ENCODE results near the gene NHP2.

NHP2 gene

DNA sequence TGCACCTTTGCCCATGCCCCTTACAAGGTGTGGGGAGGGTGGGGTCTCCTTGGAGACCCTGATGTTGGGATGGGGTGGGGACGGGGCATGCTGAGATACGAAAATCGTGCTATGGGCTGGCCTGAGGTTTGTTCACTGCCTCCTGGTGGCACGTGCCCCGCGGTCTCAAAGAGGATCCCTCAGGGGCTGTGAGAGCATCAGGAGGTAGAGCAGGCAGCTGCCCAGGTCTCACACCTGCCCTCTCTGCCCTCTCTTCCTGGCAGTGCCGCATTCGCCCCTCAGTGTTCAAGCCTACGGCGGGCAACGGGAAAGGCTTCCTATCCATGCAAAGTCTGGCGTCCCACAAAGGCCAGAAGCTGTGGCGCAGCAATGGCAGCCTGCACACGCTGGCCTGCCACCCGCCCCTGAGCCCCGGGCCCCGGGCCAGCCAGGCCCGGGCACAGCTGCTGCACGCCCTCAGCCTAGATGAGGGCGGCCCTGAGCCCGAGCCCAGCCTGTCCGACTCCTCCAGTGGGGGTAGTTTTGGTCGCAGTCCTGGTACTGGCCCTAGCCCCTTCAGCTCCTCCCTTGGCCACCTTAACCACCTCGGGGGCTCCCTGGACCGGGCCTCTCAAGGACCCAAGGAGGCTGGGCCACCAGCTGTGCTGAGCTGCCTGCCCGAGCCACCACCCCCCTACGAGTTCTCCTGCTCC, 33.6 kb downstream of the NHP2 start:
- Histone ChIP-seq H3K27ac (peak overlapping the region in 1 of 21 experiments; percentile 19), H3K4me3 (no peak overlapping the region)

DNA sequence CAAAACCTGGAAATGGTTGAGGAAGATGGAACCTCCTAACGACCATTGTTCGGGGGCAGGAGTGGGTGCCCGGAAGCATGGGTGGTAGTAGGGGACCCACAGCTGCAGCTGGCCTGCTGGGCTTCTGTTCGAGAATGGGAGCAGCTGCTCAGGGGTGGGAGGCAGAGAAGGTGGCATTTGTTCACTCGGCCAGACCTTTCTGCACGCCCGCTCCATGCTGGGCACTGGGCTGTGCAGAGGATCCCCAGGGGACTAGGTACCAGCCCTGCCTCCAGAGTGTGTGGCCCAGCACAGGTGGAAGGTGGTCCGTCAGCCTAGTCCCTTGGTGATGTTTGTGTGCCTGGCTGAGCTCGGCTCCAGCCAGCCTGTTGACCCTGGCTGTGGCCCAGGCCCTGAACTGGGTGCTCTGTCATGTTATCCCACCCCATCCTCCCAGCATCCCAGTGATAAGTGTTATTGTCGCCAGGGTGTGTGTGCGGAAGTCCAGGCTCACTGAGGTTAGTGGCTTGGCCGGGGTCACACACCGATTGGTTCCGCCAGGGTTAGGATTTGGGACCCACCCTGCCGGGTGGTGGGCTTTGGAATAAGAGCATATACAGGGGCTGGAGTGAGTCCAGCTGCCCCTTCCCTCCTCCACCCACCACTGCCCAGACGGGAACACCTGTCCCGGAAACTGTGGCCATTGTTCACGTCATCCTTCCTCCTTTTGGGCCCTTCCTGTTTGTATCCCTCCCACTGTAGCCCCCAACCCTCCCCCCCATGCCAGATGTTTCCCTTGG, 35.6 kb downstream of the NHP2 start:
- Histone ChIP-seq H3K27ac (peak overlapping the region in 2 of 21 experiments; percentile 17 to 60), H3K4me3 (no peak overlapping the region)

DNA sequence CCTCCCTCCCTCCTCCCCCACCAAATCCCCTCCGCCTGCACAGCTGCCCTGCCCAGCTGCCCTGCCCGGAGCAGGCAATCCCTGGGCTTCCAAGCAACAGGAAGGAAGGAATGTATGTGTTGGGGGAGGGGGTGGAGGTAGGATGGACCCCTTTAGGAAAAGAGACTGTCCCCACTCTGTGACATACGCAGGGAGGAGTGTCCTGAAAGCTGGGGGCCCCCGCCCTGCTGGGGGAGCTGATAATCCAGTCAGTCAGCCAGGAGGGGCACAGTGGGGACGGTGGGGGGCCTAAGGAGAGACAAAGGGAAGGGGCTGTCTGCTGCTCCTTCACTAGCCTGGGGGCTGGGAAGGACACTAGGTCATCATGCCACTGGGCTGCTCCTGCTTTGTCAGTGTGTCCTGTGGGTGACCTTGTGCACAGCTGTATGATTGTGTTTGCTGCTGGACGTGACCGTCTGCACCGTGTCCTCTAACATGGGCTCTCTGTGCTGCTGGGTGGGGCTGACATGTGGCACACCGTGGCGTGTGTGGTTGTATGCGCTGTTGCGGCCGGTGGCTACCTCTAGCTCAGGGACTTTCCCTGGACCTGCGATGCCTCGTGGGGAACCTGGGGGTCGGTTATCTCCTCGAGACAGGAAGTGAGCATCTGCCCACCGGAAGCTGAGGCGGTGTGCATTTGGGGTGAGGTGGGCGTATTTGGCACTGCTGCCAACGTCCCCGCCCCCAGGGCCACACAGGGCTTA, 37.4 kb downstream of the NHP2 start:
- H3K27ac ChIP-seq, result peak overlapping the region in 4 of 21 experiments; percentile 4 to 58 (median 22)
- H3K4me3 ChIP-seq, result peak overlapping the region in 1 of 7 experiments; percentile 9

DNA sequence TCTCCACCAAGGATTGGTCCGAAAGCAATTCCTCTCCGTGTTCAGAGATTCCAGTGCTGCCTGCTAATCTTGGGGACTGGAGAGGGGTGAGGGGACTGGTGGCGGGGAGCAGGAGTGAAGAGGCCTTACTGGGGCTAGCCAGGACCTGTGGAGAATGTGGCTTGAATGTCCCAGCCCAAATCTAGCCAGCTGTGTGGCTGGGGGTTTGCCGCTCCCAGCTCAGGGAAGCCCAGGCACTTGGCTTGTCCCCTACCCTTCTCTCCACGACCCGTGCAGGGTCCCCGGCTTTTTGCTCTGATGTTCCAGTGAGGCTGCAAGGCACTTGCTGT, 37.9 kb downstream of the NHP2 start:
- Histone ChIP-seq H3K4me3 (peak overlapping the region in 1 of 7 experiments; percentile 9), H3K27ac (peak overlapping the region in 4 of 21 experiments; percentile 4 to 58 (median 22))

DNA sequence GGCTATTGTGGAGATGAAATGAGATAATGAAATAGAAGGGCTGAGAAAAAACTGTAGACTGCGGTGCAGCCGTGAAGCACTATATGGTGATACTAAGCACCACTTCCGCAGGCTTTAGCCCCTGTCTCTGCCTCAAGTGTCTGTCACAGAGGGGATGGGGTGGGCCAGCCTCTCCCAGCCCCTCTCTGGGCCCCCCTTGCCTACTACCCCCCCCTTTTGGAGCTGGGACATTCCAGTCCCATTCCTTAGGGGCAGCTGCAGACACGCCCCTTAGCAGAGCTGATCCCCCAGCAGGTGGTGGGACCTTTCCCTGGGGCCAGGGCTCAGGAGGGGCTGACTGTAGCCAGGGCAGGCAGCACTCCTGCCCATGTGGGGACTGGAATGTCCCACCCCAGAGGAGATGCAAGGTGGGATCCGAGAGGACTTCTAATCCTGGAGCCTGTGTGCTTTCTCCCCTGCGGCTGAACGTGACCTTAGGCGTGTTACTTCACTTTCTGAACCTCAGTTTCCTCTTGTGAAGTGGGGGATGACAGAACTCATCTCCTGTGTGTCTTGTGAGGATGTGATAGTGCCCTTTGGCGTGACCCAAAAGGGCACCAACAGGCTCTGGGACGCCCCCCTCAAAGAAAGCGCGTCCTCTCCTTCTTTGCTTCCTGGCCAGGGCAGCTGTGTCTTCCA, 38.4 kb downstream of the NHP2 start:
- Histone ChIP-seq H3K27ac (peak overlapping the region in 4 of 21 experiments; percentile 1 to 58 (median 22)), H3K4me3 (peak overlapping the region in 2 of 7 experiments; percentile 62 to 69)

DNA sequence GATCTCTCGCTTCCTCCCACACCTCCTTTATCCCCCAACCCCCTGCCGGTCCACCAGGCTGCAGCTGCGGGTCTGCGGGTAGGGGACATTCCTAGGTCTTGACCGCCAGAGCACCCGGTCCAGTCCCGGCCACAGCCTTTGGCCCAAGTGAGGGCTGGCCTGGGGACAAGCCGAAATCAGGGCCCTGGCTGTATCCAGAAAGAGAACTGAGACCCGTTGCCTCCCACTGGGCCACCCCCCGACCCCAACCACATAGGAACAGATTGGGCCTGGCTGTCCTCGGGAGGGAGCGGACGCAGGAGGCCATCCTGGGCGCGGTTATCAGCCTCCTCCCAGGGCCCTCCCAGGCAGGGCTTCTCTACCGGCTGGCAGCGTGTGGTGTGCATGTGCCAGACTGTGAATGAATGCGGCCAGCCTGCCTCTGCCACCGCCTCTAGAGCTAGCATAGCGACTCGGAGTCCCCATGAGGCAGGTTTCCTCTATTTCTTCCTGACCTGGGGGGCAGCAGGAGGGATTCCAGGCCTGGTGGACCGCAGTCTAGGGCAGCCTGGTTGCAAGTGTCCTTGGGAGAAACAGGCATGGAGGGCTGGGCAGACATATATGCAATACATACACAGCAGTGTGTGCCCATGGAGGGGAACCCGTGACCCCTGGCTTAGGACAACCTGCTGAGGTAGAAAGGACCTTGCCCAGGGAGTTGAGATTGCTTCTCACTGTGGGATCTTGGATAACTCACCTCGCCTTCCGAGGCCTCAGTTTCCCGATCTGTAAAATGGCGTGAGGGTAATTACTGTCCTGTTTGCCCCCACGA, 39.2 kb downstream of the NHP2 start:
- peak overlapping the region; percentile 43 to 69 (median 54) for H3K4me3 ChIP-seq

DNA sequence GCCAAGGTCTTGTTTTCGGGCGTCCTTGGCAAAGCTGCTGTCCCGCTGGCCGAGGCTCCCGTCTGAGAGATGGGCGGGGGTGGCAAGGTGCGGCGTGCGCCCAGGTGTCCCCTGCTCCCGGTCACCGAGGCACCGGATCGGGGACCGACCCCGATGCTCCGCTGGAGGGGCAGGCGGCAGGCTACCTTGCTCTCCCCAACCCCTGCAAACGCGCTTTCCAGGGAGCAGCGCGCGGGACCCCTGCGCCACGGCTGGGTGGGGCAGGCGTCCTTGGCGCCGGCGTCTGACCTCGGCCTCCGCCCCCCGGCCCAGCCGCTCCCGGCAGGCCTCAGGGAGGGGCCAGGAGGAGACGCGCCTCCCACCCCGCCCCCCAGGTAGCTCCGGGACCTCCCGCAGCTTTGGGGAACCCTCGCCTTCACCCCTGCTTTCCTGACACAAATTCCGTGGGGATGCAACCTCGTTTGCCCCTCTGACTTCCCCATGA, 39.8 kb downstream of the NHP2 start:
- Histone ChIP-seq H3K27ac (peak overlapping the region in 19 of 21 experiments; percentile 16 to 86 (median 74)), H3K4me3 (peak overlapping the region; percentile 43 to 69 (median 54))

More for the DNA sequence above, 39.2 kb downstream of the NHP2 start:
- peak overlapping the region in 17 of 21 experiments; percentile 1 to 86 (median 74) for H3K27ac ChIP-seq

DNA sequence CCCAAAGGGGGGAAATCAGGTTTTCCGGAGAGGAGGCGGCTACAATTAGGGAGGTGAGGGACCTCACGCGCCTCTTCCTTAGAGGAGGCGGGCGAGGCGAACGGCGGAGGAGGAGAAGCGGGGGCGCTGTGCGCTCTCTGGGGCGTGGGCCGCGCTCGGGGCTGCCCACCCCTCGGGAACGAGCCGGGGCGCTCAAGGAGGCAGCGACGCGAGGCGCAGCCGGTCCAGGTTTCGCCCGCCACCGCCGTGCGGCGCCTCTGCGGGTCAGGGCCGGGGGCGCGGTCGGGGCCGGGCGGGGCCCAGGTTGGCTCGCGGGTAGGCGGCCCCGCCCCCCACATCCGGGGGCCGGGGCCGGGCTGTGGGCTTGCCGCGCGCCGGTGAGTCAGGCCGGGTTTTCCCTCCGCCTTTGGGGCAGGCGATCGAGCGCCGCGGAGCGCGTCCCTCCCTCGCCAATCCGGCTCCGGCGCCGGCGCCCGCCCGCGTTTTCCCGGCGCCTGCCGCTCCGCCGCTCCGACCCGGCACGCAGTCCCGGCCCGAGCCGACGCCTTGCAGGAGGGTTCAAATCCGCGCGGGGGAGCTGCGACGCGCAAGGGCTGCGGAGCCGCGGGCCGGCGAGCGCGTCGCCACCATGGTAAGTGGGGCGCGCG, 40.4 kb downstream of the NHP2 start, which contains the start of gene N4BP3:
N4BP3 (plus strand) TSS at position 392 of the 647 bp plus-strand sequence. CDS start 6,052 bp downstream, outside the sequence.
- Histone ChIP-seq H3K27ac (peak within 1 kb of the TSS in 19 of 21 experiments; percentile 18 to 86 (median 74)), H3K4me3 (peak within 1 kb of the TSS; percentile 43 to 69 (median 54))

DNA sequence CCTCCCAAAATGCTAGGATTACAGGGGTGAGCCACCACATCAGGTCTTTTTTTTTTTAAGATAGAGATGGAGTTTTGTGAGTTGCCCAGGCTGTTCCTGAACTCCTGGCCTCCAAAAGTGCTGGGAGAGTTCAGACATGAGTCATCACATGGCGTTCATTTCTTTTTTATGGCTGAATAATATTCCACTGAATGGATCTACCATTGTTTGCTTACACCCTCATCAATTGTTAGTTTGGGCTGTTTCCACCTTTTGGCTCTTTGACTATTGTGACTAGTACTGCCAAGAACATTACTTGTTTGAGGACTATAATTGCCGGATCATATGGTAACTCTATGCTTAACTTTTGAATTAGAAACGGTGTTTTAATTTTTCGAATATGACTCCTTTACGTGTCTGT, 41.1 kb downstream of the NHP2 start:
- H3K4me3 ChIP-seq, result peak overlapping the region in 1 of 7 experiments; percentile 62
- H3K27ac ChIP-seq, result peak overlapping the region in 7 of 21 experiments; percentile 16 to 86 (median 65)

DNA sequence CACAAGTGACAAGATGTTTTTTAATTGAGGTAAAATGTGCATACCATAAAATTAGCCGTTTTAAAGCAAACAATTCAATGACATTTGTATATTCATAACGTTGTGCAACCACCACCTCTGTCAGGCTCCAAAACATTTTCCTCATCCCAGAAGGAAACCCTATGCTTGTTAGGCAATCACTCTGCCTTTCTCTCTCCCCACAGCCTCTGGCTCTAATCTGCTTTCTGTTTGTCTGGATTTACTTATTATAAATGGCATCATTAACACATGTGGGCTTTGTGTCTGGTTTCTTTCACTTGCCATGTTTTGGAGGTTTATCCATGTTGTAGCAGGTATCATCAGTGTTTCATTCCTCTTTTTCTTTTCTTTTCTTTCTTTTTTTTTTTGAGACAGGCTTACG, 41.8 kb downstream of the NHP2 start:
- peak overlapping the region in 2 of 21 experiments; percentile 16 to 74 for H3K27ac ChIP-seq
- H3K4me3 ChIP-seq, result no peak overlapping the region

DNA sequence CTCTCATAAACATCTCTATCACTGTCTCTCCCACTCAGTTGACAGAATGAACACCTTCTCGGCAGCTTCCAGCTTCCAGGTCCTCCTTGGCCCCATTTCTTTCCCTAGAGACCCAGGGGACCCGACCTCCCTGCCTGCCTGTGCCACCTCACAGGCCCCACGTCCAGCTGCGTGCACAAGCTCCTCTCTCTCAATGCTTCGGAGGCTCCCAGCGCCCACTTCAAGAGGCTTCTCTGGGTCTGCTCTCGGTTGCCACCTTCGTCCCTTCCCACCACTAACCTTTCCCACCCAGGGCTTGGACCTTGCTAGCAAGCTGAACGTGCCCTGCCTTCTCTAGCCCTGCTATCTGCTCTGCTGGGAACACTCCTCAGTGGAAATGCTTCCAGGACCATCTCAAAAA, 43.2 kb downstream of the NHP2 start:
- H3K4me3 ChIP-seq, result no peak overlapping the region
- no peak overlapping the region for H3K27ac ChIP-seq

DNA sequence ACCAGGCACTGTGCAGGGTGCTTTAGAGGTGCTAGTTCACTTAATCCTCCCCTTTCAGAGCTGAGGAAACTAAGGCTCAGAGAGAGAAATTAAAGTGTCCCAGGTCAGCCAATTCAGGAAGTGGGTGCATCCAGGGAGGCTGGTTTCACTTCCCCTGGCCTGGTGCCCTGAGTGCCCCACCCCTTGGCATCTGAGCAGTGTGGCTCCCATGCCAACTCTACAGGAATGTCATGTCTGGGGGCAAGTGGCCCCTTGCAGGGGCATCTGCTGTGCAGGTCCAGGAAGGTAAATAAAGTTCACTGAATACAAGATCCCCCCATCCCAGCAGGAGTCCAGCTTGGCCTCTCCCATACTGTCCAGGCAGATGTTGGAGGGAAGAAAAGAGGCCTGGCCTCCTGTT, 44.7 kb downstream of the NHP2 start:
- peak overlapping the region in 4 of 21 experiments; percentile 6 to 34 (median 22) for H3K27ac ChIP-seq
- H3K4me3 ChIP-seq, result no peak overlapping the region

DNA sequence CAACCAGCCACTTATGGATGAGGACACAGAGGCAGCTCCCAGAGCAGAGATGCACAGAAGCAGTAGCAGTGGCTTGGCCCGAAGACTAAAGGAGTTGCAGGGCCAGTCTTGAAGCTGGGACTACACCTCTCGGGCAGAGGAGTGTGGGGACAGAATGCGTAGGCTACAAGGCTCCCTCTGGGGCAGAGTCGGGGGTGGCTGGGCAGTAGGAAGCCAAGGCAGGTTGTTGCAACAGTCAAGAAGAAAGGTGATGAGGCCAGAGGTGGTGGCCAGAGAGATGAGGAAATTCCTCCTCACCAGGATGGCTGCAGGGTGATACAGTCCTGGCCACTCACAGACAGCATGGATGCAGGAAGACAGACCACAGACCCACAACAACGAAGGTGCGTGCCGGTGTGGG, 45.2 kb downstream of the NHP2 start:
- H3K27ac ChIP-seq, result peak overlapping the region in 3 of 21 experiments; percentile 6 to 34 (median 24)

DNA sequence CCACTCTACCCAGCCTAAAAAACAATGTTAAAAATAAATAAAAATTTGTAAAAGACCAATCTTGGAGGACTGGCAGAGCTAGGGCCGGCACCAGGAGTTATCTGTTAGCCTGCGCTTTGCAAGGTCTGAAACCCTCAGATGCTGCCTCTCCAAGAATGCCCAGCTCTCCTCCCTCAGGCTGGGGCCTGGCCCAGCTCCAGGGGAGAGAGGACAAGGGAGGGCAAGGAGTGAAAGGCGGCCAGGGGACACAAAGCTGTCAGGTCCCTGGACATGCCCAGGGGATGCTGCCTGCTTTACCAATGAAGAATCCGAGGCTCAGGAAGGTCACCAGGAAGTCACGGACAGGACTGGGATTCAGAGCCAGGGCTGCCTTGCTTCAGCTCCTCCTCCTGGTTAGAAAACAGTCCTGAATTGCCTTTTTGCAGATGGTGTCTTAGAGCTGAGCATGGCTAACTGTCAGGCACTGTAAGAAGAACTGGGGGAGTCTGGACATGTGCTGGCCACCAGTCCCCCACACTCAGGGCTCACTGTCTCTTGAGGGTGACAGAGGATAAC, 45.9 kb downstream of the NHP2 start:
- Histone ChIP-seq H3K4me3 (no peak overlapping the region), H3K27ac (peak overlapping the region in 1 of 21 experiments; percentile 17)

More for the DNA sequence above, 45.2 kb downstream of the NHP2 start:
- H3K4me3 ChIP-seq, result no peak overlapping the region

DNA sequence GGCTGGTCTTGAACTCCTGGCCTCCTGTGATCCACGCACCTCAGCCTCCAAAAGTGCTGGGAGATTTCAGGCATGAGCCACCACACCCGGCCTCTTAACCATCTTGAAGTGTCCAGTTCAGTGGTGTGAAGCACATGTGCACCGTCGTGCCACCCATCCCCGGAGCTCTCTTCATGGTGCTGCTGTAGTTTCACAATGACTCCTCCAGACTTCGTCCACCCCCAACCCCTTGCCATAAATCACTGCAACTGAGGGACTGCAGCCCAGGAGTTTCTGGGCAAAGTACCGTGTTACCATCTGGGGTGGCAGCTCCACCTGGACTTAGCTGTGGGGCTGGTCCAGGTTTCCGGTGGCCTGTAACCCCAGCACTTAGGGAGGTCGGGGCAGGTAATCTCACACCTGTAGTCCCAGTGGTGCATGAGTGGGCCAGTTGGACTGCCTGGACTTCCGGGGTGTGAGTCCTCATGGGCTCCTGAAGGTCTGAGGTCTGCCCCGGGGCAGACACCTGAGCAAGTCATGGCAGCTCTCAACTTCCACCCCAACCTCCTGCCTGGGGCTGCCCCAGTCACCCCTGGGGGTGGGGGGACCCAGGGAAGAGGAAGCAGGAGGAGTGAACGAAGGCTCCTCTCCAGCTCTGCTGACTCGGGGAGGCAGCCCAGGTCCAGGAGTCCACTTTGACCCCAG, 47.0 kb downstream of the NHP2 start:
- no peak overlapping the region for H3K4me3 ChIP-seq
- H3K27ac ChIP-seq, result peak overlapping the region in 1 of 21 experiments; percentile 34

DNA sequence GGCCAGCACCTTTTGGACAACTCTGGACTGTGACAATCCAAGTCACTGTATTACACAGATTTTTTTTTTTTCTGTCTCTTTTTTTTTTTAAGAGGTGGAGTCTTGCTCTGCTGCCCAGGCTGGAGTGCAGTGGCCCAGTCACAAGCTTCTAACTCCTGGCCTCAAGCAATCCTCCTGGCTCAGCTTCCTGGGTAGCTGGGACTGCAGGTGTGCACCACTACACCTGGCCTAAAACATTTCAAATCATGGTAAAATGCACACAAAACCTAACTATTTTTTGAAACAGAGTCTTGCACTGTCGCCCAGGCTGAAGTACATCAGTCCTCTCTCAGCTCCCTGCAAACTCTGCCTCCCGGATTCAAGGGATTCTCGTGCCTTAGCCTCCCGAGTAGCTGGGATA, 47.6 kb downstream of the NHP2 start:
- no peak overlapping the region for H3K4me3 ChIP-seq
- no peak overlapping the region for H3K27ac ChIP-seq

DNA sequence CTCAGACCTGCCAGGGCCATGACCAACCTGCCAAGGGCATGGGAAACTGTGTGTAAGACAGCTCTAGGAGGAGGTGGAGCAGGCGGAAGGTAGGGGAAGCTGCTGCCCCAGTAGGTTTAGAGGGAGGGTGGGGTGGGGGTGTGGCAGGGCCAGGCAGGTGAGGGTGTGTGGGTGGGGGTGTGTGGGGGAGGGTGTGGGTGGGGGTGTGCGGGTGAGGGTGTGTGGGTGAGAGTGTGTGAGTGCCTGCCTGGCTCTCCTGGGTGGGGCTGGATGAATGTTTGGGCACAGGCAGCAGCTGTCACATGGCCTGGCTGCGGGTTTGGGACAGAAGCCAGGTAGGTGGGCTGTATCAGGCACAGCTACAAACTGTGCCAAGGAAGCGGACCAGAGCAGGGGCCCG, 49.2 kb downstream of the NHP2 start:
- Histone ChIP-seq H3K4me3 (no peak overlapping the region), H3K27ac (no peak overlapping the region)

Measured in skin epidermis (tissue), 12 donors.